Chondrocyte (in vitro differentiated cells): Measurements from ENCODE around the gene C1QTNF12. TPM values are rescaled to one million over a fixed set of nuclear protein-coding genes. Genes with fewer than 3 reads are reported as not detected.

Experiments used
- DNase-seq: peaks from one replicate; pipeline ENCODE4 v3.0.0; 2021; ENCODE audit warnings: mixed read lengths, low spot score
- H3K27ac Mint-ChIP-seq: one replicate; pipeline ENCODE4 v1.8.0; 2021; ENCODE audit warnings: mild to moderate bottlenecking, moderate library complexity, mixed read lengths; ENCODE audit not compliant: unreplicated experiment
- H3K27me3 Mint-ChIP-seq: 2 replicates; pipeline ENCODE4 v1.8.0; 2021; ENCODE audit warnings: low read depth, mixed read lengths
- H3K36me3 Mint-ChIP-seq: 2 replicates; pipeline ENCODE4 v1.8.0; 2021; ENCODE audit warnings: low read depth, mixed read lengths
- H3K4me1 Mint-ChIP-seq: 2 replicates; pipeline ENCODE4 v1.8.0; 2021; ENCODE audit warnings: low read depth, mild to moderate bottlenecking, mixed read lengths
- H3K4me3 Mint-ChIP-seq: one replicate; pipeline ENCODE4 v1.8.0; 2021; ENCODE audit warnings: mild to moderate bottlenecking, moderate library complexity, mixed read lengths; ENCODE audit not compliant: unreplicated experiment
- H3K9me3 Mint-ChIP-seq: 2 replicates; pipeline ENCODE4 v1.8.0; 2021; ENCODE audit warnings: low read depth, mixed read lengths
- CTCF ChIP-seq: fragments of 200-600 bp; sonication (generic); IDR thresholded peaks from 2 replicates; pipeline ENCODE4 v1.5.0; 2021; ENCODE audit warnings: antibody characterized with exemption, mild to moderate bottlenecking, moderate library complexity
- microRNA-seq: library from miRNA; unstranded; fragments of <30 nt; microRNA quantifications from one replicate; pipeline ENCODE4 v1.2.0, GENCODE V29; 2020; ENCODE audit warnings: borderline number of aligned reads
- total RNA-seq: library from RNA; stranded (reverse); gene quantifications from 3 replicates; pipeline ENCODE4 v1.2.1, GENCODE V29; 2021

The C1QTNF12 gene
- total RNA-seq, 1 donor from 2014 or later: 1.3 TPM

- DNase-seq: no peak
- H3K9me3 Mint-ChIP-seq: peaks cover 22% of the 10 kb centered on the region
- no peak overlapping the region for H3K4me3 Mint-ChIP-seq
- H3K4me1 Mint-ChIP-seq: no peaks in the 10 kb centered on the region
- TF ChIP-seq CTCF: no peak
- H3K27ac Mint-ChIP-seq: no peak overlapping the region
- no peaks in the 10 kb centered on the region for H3K27me3 Mint-ChIP-seq
- peaks cover 9% of the 10 kb centered on the region for H3K36me3 Mint-ChIP-seq
Measured at GRCh38 chr1:1194723-1195122, 51.8 kb downstream of the C1QTNF12 start.

Small RNA genes lying within 50 kb of the gene (microRNA-seq; reads per million reads assigned to microRNA genes)
- gene MIR6726: 6.6 reads per million, percentile 9 among the genes with 10 or more reads in this experiment

Other genes starting within 250 kb of the C1QTNF12 start
- gene HES4, start 246.6 kb downstream of the C1QTNF12 start, total RNA-seq: 56.6 to 137 TPM (median 136 TPM) in 3 replicates
- 28.5 to 42.8 TPM (median 42.2 TPM) in 3 replicates for gene ISG15, start 233.2 kb downstream of the C1QTNF12 start, total RNA-seq
- gene AGRN, start 226.6 kb downstream of the C1QTNF12 start, total RNA-seq: 138 to 221 TPM (median 219 TPM) in 3 replicates
- gene RNF223, start 172.4 kb downstream of the C1QTNF12 start, total RNA-seq: not detected in 3 replicates
- gene C1orf159, start 130.6 kb downstream of the C1QTNF12 start, total RNA-seq: 9.2 to 15.1 TPM (median 9.2 TPM) in 3 replicates
- not detected in 3 replicates for gene TTLL10, start 72.8 kb downstream of the C1QTNF12 start, total RNA-seq
- gene TNFRSF18, start 40.1 kb downstream of the C1QTNF12 start, total RNA-seq: not detected in 3 replicates
- gene TNFRSF4, start 32.6 kb downstream of the C1QTNF12 start, total RNA-seq: 0.24 to 0.59 TPM in 2 of 3 replicates, not detected in the other
- gene SDF4, start 14.7 kb downstream of the C1QTNF12 start, total RNA-seq: 164 to 191 TPM (median 165 TPM) in 3 replicates
- 37.4 to 39.6 TPM (median 39.6 TPM) in 3 replicates for gene B3GALT6, start 14.5 kb downstream of the C1QTNF12 start, total RNA-seq
- gene UBE2J2, start 27.1 kb upstream of the C1QTNF12 start, total RNA-seq: 49.2 to 57.5 TPM (median 52.0 TPM) in 3 replicates
- 6.6 to 7.4 TPM (median 6.7 TPM) in 3 replicates for gene SCNN1D, start 33.7 kb upstream of the C1QTNF12 start, total RNA-seq
- 51.9 to 77.5 TPM (median 57.5 TPM) in 3 replicates for gene ACAP3, start 61.2 kb upstream of the C1QTNF12 start, total RNA-seq
- gene PUSL1, start 61.9 kb upstream of the C1QTNF12 start, total RNA-seq: 21.6 to 22.3 TPM (median 22.1 TPM) in 3 replicates
- gene INTS11, start 77.9 kb upstream of the C1QTNF12 start, total RNA-seq: 67.3 to 87.0 TPM (median 73.8 TPM) in 3 replicates
- gene CPTP, start 78.1 kb upstream of the C1QTNF12 start, total RNA-seq: 19.4 to 23.3 TPM (median 23.1 TPM) in 3 replicates
- gene TAS1R3, start 84.6 kb upstream of the C1QTNF12 start, total RNA-seq: 0.28 to 0.68 TPM (median 0.37 TPM) in 3 replicates
- 59.6 to 66.5 TPM (median 59.9 TPM) in 3 replicates for gene DVL1, start 102.7 kb upstream of the C1QTNF12 start, total RNA-seq
- gene MXRA8, start 111.8 kb upstream of the C1QTNF12 start, total RNA-seq: 154 to 238 TPM (median 158 TPM) in 3 replicates
- gene AURKAIP1, start 128.5 kb upstream of the C1QTNF12 start, total RNA-seq: 86.8 to 128 TPM (median 89.0 TPM) in 3 replicates
- 153 to 176 TPM (median 161 TPM) in 3 replicates for gene CCNL2, start 152.6 kb upstream of the C1QTNF12 start, total RNA-seq
- gene MRPL20, start 160.6 kb upstream of the C1QTNF12 start, total RNA-seq: 69.2 to 95.3 TPM (median 75.7 TPM) in 3 replicates
- not detected in 3 replicates for gene ANKRD65, start 174.6 kb upstream of the C1QTNF12 start, total RNA-seq
- gene VWA1, start 189.0 kb upstream of the C1QTNF12 start, total RNA-seq: 12.5 to 27.2 TPM (median 24.3 TPM) in 3 replicates
- 0.75 to 1.4 TPM (median 1.3 TPM) in 3 replicates for gene ATAD3C, start 203.0 kb upstream of the C1QTNF12 start, total RNA-seq
- 24.3 to 31.9 TPM (median 24.7 TPM) in 3 replicates for gene ATAD3B, start 225.0 kb upstream of the C1QTNF12 start, total RNA-seq